ENCODE measurements around the gene GRID1.
"Not testable (repeated sequence)": the region's sequence is repeated elsewhere in the genome, so short reads cannot be mapped to it uniquely, and the experiment has no call there.

The GRID1 gene

GRCh38 chr10:86182595-86182994 is 184.0 kb downstream of the GRID1 start:
- DNase-seq: no peak

GRCh38 chr10:86182150-86182549 is 184.4 kb downstream of the GRID1 start:
- no peak for DNase-seq

- DNase-seq: no peak
Measured at GRCh38 chr10:86180861-86181260, 185.7 kb downstream of the GRID1 start.

DNA sequence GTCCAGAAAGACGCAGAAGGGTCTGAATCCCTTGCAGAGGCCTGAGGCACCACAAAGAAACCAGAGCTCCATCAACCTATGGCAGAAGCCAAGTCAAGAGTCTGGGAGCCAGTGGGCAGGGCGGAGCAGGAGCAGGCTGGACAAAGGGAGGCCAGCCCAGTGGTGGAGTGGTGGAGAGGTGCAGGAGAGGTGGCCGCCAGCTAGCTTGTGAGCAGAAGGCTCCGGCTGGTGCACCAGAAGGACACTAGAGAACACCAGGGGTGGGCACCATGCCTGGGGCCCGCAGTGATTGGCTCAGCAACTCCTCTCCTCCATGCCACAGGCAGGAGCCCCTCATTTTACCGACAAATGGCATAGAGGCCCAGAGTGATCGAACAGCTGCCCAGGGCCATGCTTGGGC is 186.6 kb downstream of the GRID1 start:
- DNase-seq: no peak

GRCh38 chr10:86179153-86179524 is 187.5 kb downstream of the GRID1 start:
- DNase-seq: peak; percentile 24

- DNase-seq: peak; percentile 1
Measured at GRCh38 chr10:86178401-86179152, 188.0 kb downstream of the GRID1 start.

- DNase-seq: no peak
Measured at GRCh38 chr10:86177537-86178155, 188.9 kb downstream of the GRID1 start.

GRCh38 chr10:86176850-86177536 is 189.6 kb downstream of the GRID1 start:
- DNase-seq: no peak

GRCh38 chr10:86175476-86175875 is 191.1 kb downstream of the GRID1 start:
- not testable (repeated sequence) for DNase-seq

DNA sequence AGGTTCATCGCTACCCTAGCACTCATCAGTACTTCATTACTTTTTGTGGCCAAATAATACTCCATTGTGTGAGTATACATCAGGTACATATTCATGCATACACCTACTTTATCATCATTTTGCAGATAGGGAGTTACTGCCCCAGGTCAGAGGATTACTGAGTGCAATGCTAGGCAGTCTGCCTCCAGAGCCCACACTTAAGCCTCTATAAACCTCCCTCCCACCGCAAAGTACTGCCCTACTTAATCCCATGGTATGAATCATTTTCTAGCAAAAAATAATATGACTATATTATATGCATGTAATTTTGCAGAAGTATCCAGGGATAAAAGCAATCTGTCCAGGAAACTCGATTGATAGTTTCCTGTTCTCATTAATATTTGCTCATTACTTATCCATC is 194.3 kb downstream of the GRID1 start:
- no peak for DNase-seq

DNA sequence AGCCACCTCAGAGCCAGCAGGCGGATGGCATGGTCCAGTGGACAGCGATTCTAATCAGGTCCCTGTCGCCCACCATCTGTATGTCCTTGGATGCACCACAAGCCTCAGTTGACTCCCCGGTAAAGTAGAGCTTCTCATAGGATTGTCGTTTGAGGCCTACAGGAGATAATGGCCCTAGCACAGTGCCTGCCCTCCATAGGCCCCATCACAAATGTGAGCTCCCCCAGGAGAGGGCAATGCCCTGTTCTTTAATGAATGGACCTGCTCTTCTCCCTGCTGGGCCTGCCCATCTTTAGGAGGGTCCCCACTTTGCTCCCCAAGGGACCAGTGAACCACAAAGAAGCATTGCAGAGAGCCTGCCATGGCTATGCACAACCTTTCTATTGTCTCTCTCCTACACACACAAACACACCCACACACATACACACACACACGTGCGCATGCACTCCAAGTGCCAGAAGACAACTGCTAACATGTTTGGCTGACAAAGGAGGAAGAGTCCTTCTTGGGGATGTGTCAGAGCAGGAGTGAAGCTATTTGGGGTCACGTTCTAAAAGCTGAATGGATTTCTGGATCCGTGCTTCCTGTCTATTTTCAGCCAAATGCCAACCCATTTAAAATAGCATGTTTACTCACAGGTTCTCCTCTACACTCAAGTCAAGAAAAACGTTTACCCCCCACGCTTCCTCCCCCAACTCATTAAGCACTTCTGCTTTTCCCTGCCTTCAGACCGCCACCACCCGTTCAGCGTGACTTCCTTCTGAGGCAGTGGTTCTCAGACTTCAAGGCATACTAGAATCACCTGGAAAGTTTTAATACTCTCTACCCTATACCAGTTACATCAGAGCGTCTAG is 196.1 kb downstream of the GRID1 start:
- DNase-seq: no peak

DNA sequence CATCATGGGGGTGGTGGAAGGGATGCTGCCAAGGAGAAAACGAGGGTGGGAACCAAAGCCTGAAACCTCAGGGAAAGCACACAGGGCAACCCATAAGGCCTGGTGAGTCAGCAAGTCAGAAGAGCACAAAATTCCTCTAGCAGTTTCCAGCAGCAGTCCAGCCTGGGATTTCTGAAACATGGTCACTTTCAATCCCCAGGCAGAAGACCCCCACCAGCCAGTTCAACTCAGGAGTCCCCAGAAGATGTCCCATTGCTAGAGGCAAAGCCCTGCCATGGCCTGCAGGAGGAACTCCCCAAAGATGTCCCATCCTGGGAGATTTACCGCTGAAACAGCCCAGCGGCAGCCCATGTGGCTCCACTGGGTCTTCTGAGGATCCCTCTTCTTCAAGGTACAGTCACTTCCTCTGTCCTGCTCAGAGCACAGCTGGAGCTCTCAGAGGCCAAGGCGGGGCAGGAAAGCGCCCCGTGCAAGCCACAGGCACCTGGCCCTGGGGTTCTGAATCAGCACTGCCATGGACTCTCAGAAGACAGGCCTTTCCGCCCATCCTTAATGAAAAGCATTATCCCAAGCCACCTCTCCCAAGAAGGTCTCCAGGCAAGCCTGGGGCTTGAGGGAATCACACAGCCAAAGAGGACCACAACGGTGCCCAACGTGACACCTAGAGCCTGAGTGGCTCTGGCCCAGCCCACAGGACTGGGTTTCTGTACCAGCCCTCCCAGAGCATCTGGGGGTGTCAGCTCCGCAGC is 196.9 kb downstream of the GRID1 start:
- DNase-seq: no peak

GRCh38 chr10:86169066-86169465 is 197.5 kb downstream of the GRID1 start:
- no peak for DNase-seq

DNA sequence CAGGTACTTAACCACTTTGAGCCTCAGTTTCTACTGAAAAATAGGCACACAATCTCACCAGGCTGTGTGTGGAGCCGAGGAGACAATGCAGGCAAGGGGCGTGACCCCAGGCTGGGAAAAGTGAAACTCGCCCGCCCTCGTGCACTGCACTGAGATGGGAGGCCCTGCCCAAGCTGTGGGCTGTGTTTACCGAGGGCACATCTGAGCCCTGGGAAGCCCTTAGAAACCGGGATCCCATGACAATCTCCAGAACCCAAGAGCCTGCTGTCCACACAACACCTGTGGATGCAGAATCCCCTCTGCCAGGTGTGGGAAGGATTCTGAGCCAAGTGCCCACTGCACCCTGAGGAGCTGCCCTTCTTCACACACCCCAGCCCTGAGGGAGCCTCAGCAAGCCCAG is 198.3 kb downstream of the GRID1 start:
- no peak for DNase-seq

GRCh38 chr10:86167762-86168128 is 198.8 kb downstream of the GRID1 start:
- no peak for DNase-seq

- no peak for DNase-seq
Measured at GRCh38 chr10:86167121-86167761, 199.4 kb downstream of the GRID1 start.

GRCh38 chr10:86165666-86166065 is 200.9 kb downstream of the GRID1 start:
- no peak for DNase-seq

DNA sequence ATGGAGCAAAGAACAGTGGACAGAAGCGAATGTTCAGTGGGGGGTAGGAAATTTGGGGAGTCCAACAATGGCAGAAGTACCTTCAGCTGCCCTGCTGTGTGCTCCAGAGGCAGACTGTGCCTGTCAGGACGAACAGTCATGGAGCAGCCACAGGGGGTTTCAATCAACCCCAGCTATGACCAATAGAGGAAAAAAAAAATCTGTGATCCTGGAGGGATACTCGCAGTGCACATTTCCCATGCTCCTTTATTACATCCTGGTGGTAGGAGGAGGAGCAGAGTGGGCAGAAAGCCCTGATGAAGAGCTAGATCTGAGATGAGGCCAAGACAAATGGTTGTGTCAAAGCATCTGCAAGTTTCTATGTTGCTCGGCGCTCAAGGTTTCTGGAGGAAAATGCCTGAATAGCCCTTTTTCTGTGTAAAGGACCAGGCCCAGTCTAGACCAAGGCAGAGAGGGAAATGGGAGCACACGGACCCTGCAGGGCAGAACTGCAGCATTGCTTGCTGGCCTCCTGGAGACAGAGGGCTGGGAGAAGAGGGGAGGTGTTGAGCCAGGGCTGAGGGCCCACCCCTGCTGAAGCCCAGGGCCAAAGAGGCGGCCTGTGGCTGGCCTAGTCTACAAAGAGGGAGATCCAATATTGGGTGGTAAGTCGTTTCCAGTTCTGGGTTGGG is 201.5 kb downstream of the GRID1 start:
- no peak for DNase-seq

- no peak for DNase-seq
Measured at GRCh38 chr10:86164174-86164774, 202.3 kb downstream of the GRID1 start.

DNA sequence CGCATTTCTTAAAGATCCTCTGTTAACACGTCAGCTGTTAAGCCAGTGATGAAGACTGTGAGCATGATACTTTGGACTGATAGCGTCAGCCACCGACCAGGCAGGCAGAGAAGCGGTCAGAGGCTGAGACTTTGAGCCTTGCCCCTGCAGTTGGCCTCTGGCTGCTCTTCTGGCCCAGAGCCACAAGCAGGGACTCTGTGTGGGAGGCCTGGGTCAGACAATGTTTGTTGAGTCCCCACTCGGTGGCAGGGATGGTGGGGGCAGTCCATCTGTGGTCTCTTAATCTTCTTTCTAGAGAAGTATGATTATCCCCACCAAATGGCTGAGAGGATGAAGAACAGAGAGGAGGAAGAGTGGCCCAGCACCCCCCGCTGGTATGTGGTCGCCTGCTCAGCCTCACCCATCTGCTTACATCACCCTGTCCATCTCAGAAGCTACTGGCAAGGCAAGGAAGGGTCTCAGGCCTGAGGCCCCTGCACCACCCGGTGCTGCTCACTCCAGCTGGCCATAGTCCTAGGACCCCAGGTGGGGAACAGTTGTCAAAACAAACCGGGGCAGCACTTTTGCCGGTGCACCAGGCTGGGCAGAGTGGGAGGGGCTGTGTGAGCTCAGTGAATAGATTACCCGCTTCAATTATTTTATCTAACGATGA is 202.9 kb downstream of the GRID1 start:
- DNase-seq: no peak
